ENCODE data around the gene EFCAB5. TPM values are rescaled to one million over a fixed set of nuclear protein-coding genes. Genes with fewer than 3 reads are reported as not detected.

EFCAB5 gene
- total and polyA plus RNA-seq, 2 of the 8 experiments (the other 6 are each of a cell fraction or from before 2014, with no cell fraction given), result 0.05 to 0.34 TPM

GRCh38 chr17:30068465-30068864 lies 127.0 kb downstream of the EFCAB5 start:
- Histone ChIP-seq H4K5ac (ENCODE audit: insufficient read length, low read depth, low read length) (no peak overlapping the region), H3K9ac (replicated peaks in 1 of 4; ENCODE audit: extremely low read depth in 1 of 4, low read depth in 3 of 4, low read length in 3 of 4) (no peak overlapping the region), H3K18ac (ENCODE audit: extremely low read depth, low read length) (no peak overlapping the region), H2BK12ac (ENCODE audit: low read depth, low read length) (no peak overlapping the region), H3K9me3 (ENCODE audit: insufficient read depth in 2 of 2, low read depth in 1 of 2, low read length in 1 of 2) (no peaks in the 10 kb centered on the region; a peak in 1 of 4 replicates), H2AFZ (ENCODE audit: low read length) (no peak overlapping the region), H3K56ac (replicated peaks; ENCODE audit: insufficient read length, low read depth, low read length) (no peak overlapping the region), H3K4me3 (ENCODE audit: extremely low read depth in 1 of 4, insufficient read depth in 2 of 4, low read depth in 3 of 4, low read length in 4 of 4) (no peak overlapping the region), H3K4ac (replicated peaks; ENCODE audit: insufficient read length, low read depth, low read length) (no peak overlapping the region), H4K91ac (replicated peaks; ENCODE audit: insufficient read length, low read length) (no peak overlapping the region), H3K36me3 (ENCODE audit: control insufficient read depth in 2 of 4, insufficient read depth in 4 of 4, low read length in 3 of 4) (no peaks in the 10 kb centered on the region), H3K14ac (ENCODE audit: insufficient read length) (no peak overlapping the region), H3K4me2 (ENCODE audit: insufficient read depth in 1 of 2, low read depth in 2 of 2, low read length in 2 of 2) (no peak overlapping the region), H3K27ac (ENCODE audit: low read depth, low read length) (no peak overlapping the region), H2BK5ac (ENCODE audit: low read depth, low read length) (no peak overlapping the region), H3K23me2 (ENCODE audit: low read depth, low read length) (no peaks in the 10 kb centered on the region; the same call in 1 of the 2 replicates), H2BK20ac (ENCODE audit: low read length) (no peak overlapping the region), H4K8ac (ENCODE audit: extremely low read depth, insufficient read depth, low read length) (no peak overlapping the region), H2AK5ac (ENCODE audit: low read depth, low read length) (no peak overlapping the region), H3K27me3 (replicated peaks in 1 of 4; ENCODE audit: control insufficient read depth in 3 of 4, extremely low read depth in 1 of 4, insufficient read depth in 3 of 4, low read length in 3 of 4) (no peaks in the 10 kb centered on the region), H3K79me2 (ENCODE audit: control insufficient read depth in 1 of 2, insufficient read depth in 2 of 2, low read length in 2 of 2) (no peaks in the 10 kb centered on the region), H3K4me1 (replicated peaks in 1 of 4; ENCODE audit: control insufficient read depth in 3 of 4, insufficient read depth in 4 of 4, low read length in 3 of 4) (no peaks in the 10 kb centered on the region), H4K20me1 (replicated peaks in 1 of 2; ENCODE audit: control insufficient read depth in 1 of 2, insufficient read depth in 2 of 2, low read length in 2 of 2) (no peaks in the 10 kb centered on the region), H3K79me1 (ENCODE audit: low read depth, low read length) (no peaks in the 10 kb centered on the region), H2BK15ac (ENCODE audit: low read length) (no peak overlapping the region), H2BK120ac (replicated peaks; ENCODE audit: low read depth, low read length) (no peak overlapping the region), H3K23ac (ENCODE audit: insufficient read length) (no peak overlapping the region)
- FAIRE-seq, result no peak
- CTCF ChIA-PET (ENCODE audit: partially characterized antibody), result interaction anchor here (0.6 to 1.4 kb wide), 3 partner anchors 17 to 172 kb away, joined by 3 to 6 read pairs (median 4); no protein-coding TSS in a partner anchor
- POLR2A ChIA-PET (ENCODE audit: partially characterized antibody), result no interaction called here
- TF ChIP-seq CBX5 (IDR thresholded peaks at IDR 0.05; ENCODE audit: low read depth, low read length), result no peak
- 97% methylated on average over 16 of the region's 16 CpGs; no CpG with 5 or more reads in 1 of the 2 experiments for WGBS, 2 experiments (ENCODE audit: extremely low coverage in 1 of 2, insufficient coverage in 1 of 2, insufficient read length in 1 of 2, insufficient replicate concordance in 2 of 2, low coverage in 1 of 2, low lambda C conversion rate in 2 of 2, missing lambda C conversion rate in 1 of 2)
- no peak for DNase-seq (ENCODE audit: low read depth in 1 of 2, low spot score in 2 of 2)
